Right lobe of liver (tissue), 6 donors: ENCODE data around the gene C16orf86. TPM values are rescaled to one million over a fixed set of nuclear protein-coding genes. Genes with fewer than 3 reads are reported as not detected.

Experiments used
- ATAC-seq, 4 donors: fragments of 200-7000 bp; cut with Tn5 transposase; one replicate each; pipeline ENCODE4 v1.9.1; 2020; ENCODE audit warnings: mild to moderate bottlenecking in 4 of 4, moderate library complexity in 4 of 4
- DNase-seq, 3 donors: peaks; one replicate each; pipeline ENCODE4 v3.0.0-alpha.2; 2020
- H3K27ac ChIP-seq, 3 donors: fragments of 200-600 bp; one replicate each; pipeline ENCODE4 v1.8.0; 2022
- H3K27me3 ChIP-seq, 2 donors: fragments of 200-600 bp; one replicate each; pipeline ENCODE4 v1.8.0; 2022
- H3K36me3 ChIP-seq, 4 donors: fragments of 200-600 bp; sonication (generic) in 1 of 4; one replicate each; pipeline versions ENCODE4 v1.5.1 to v1.8.0; 2017 to 2022; ENCODE audit warnings: control low read depth in 1 of 4
- H3K4me1 ChIP-seq, 4 donors: fragments of 200-600 bp; sonication (generic) in 1 of 4; one replicate each; pipeline versions ENCODE4 v1.5.1 to v1.8.0; 2017 to 2022; ENCODE audit warnings: control low read depth in 1 of 4
- H3K4me3 ChIP-seq, 3 donors: fragments of 200-600 bp; one replicate each; pipeline ENCODE4 v1.8.0; 2022
- H3K9me3 ChIP-seq, 4 donors: fragments of 200-600 bp; sonication (generic) in 1 of 4; one replicate each; pipeline versions ENCODE4 v1.5.1 to v1.8.0; 2017 to 2022; ENCODE audit warnings: control low read depth in 1 of 4
- CTCF ChIP-seq, 4 donors: fragments of 200-600 bp in 3 of 4; fragments of 450-650 bp in 1 of 4; IDR thresholded peaks; one replicate each; pipeline versions ENCODE4 v1.5.1 to v1.8.0; 2016 to 2022; ENCODE audit warnings: antibody characterized with exemption in 4 of 4, mild to moderate bottlenecking in 2 of 4
- POLR2A ChIP-seq: fragments of 450-650 bp; IDR thresholded peaks from one replicate; pipeline ENCODE4 v1.6.1; 2017; ENCODE audit warnings: antibody characterized with exemption, mild to moderate bottlenecking
- WGBS: methylation state at CpG from one replicate; pipeline ENCODE4 v1.1.6; 2018; ENCODE audit warnings: low coverage, low lambda C conversion rate; ENCODE audit not compliant: insufficient coverage; ENCODE audit errors: missing lambda C conversion rate; 5-methylcytosine and 5-hydroxymethylcytosine counted together
- intact Hi-C, 2 donors: fragments of 100-400 bp; cut with DNase I; formaldehyde crosslinking; loops; one replicate each; pipeline versions ENCODE4 v1.11.2 to v1.14.1; 2022
- total RNA-seq, 6 experiments: library from RNA; depleted of rRNA in 2 of 6; stranded (reverse); fragments of >200 nt in 2 of 6; fragmentation: NEBNext Ultra II Directional in 3 of 6; extraction: Animal tissue kit (Norgen Biotek cat#: 25700) in 3 of 6; gene quantifications; one replicate each; pipeline versions ENCODE4 v1.1.0 to v1.2.4, GENCODE V29; 2016 to 2023
- donor health status: DM: no; HTN: yes; CAD: no.
- donor health status: DM: no; HTN: no; CAD: no.
- donor health status: DM: no; HTN: no; CAD: no.
- donor health status: DM: no; HTN: yes; CAD: no.
- donor health status: DM: no; HTN: yes; CAD: no.

Gene C16orf86
- total RNA-seq, 6 experiments from 2014 or later = 1.4 to 4.3 (median 2.5) TPM

DNA sequence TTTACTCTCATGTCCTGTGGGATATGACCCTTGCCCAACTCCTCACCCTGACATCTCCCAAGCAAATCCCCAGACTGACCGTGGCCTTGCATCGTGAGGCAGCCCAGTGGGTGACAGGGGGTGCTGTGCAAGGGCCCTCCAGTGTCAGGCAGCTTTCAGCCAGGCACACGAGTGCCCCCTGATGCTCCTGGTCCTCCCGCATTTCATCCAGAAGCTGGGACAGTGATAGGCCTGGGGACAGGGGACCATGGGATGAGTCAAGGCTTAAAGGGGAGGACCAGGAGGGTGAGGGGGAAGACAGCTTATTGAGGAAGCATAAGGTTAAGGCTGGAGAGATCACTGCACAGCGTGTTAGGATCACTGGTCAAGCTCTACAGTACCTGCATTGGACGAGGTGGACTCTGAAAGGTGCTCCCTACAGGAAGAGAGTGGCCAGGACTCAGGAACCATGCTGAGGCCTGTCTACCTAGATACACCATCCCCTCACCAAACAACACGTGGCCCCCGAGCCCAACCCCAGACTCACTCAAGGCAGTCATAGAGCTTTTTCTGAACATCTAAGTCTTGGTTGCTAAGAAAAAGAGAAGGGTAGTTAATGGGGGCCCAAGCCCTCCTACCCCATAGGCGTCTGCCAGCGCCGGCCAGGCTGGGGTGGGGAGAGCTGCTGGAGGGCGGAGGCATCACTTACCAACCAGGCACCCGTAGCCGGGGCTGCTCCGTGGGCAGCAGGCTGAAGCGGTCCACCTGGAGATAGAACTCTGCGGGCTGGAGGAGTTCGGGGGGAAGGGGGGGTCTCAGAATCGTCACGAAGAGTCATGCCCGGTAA, 7.6 kb upstream of the C16orf86 start:
- no peak overlapping the region for H3K27ac ChIP-seq
- H3K36me3 ChIP-seq = no peaks in the 10 kb centered on the region
- 82% methylated on average over 5 of the region's 21 CpGs for WGBS
- no peak for DNase-seq
- intact Hi-C loops = no loop called here
- H3K4me1 ChIP-seq = peaks cover 0 to 12% (median 0%) of the 10 kb centered on the region in 4 donors
- H3K4me3 ChIP-seq = peak overlapping the region; percentile 77 to 95 (median 77)
- peaks cover 0 to 4% of the 10 kb centered on the region in 2 donors for H3K27me3 ChIP-seq
- ATAC-seq = no peak
- no peaks in the 10 kb centered on the region for H3K9me3 ChIP-seq
- TF ChIP-seq POLR2A (no peak), CTCF (IDR thresholded peaks at IDR 0.05) (no peak)

- H3K4me3 ChIP-seq = peak within 1 kb of the TSS; percentile 77 to 95 (median 77)
- DNase-seq = peak; percentile 93 to 95 (median 94)
- intact Hi-C loops = no loop called here
- no peaks in the 10 kb centered on the region for H3K9me3 ChIP-seq
- H3K4me1 ChIP-seq = peaks cover 0 to 12% (median 0%) of the 10 kb centered on the region in 4 donors
- H3K36me3 ChIP-seq = no peaks in the 10 kb centered on the region
- peak; percentile 86 to 91 (median 90) for ATAC-seq
- 0% methylated on average over 14 of the region's 83 CpGs for WGBS
- TF ChIP-seq CTCF (IDR thresholded peaks at IDR 0.05) (no peak), POLR2A (peak; percentile 68)
- H3K27ac ChIP-seq = peak within 1 kb of the TSS; percentile 77 to 86 (median 81)
- no peaks in the 10 kb centered on the region for H3K27me3 ChIP-seq
Observed at GRCh38 chr16:67659675-67660563, 6.7 kb upstream of the C16orf86 start, which contains the start of gene ACD. TSS of gene ACD (minus strand) at chr16:67660260. CDS start at chr16:67660220, 40 bp downstream.

GRCh38 chr16:67660564-67661028, 6.0 kb upstream of the C16orf86 start, which contains the start of gene PARD6A:
TSS of gene PARD6A (plus strand) at chr16:67660960. CDS start at chr16:67661039, 79 bp downstream.
- WGBS = 1% methylated on average over 17 of the region's 48 CpGs

More at GRCh38 chr16:67660564-67661028, 6.0 kb upstream of the C16orf86 start, which contains the start of gene PARD6A:
- DNase-seq = peak; percentile 96 to 98 (median 96)
- Histone ChIP-seq H3K4me1 (peaks cover 0 to 12% (median 1%) of the 10 kb centered on the region in 4 donors), H3K27me3 (no peaks in the 10 kb centered on the region), H3K4me3 (peak within 1 kb of the TSS; percentile 77 to 95 (median 77)), H3K9me3 (no peaks in the 10 kb centered on the region), H3K36me3 (no peaks in the 10 kb centered on the region), H3K27ac (peak within 1 kb of the TSS; percentile 77 to 86 (median 81))
- TF ChIP-seq POLR2A (no peak), CTCF (IDR thresholded peaks at IDR 0.05) (peak in 1 of 4 donors; percentile 32)
- intact Hi-C loops = no loop called here
- peak; percentile 81 to 89 (median 86) for ATAC-seq
